Transverse colon (tissue), 4 donors: ENCODE measurements around the gene APBB1.

Source experiments
- EP300 ChIP-seq: sonication (generic); formaldehyde crosslinking; IDR thresholded peaks from one replicate; pipeline ENCODE4 v1.6.1; 2017; ENCODE audit warnings: antibody characterized with exemption, low read depth
- POLR2A ChIP-seq: fragments of 450-650 bp; IDR thresholded peaks from one replicate; pipeline ENCODE4 v1.6.1; 2016; ENCODE audit warnings: antibody characterized with exemption, mild to moderate bottlenecking, moderate library complexity
- POLR2AphosphoS5 ChIP-seq, 3 donors: sonication (generic); formaldehyde crosslinking; IDR thresholded peaks; one replicate each; pipeline ENCODE4 v1.6.1; 2016; ENCODE audit warnings: antibody characterized with exemption in 3 of 3
- TF ChIP-seq, protein P1 (sequence below), 5 experiments: fragments of 200-600 bp in 3 of 5; fragments of 450-650 bp in 2 of 5; sonication (generic) in 3 of 5; IDR thresholded peaks; 1 replicate in 2 of 5; 2 replicates in 3 of 5; pipeline ENCODE4 v1.5.1; 2016 to 2017; ENCODE audit warnings: antibody characterized with exemption in 5 of 5, inconsistent platforms in 3 of 5, mild to moderate bottlenecking in 2 of 5, moderate library complexity in 1 of 5

DNA sequence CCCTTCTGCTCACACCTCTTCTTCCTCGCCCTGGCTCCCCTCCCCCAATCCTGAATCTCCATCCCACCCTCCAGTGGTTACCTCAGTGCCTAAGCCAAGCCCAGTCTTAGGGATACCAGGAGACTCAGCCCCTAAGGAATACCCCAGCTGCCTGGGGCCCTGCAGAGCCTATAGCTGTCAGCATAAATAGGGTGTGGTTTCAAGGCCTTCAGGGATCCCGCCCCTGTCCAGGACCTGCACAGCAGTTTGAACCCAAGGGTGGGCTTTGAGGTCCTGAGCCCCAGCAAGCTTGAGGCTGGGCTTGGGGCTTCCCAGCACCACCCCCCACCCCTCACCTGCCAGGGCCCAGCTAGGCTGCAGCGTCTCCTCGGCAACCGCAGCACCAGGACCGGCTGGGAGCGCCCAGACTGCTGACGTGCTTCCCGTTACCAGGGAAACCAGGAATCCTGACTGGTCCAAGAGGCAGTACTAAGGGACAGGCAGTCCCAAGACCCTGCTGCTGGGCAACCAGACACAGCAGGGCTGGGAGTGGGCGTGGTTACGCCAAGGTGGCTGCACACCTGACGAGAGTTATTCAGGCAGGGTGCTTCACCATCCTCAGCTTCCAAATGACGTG, 13.7 kb downstream of the APBB1 start:
- no peak for TF ChIP-seq POLR2AphosphoS5 (IDR thresholded peaks at IDR 0.05)
- TF ChIP-seq, protein P1, sequence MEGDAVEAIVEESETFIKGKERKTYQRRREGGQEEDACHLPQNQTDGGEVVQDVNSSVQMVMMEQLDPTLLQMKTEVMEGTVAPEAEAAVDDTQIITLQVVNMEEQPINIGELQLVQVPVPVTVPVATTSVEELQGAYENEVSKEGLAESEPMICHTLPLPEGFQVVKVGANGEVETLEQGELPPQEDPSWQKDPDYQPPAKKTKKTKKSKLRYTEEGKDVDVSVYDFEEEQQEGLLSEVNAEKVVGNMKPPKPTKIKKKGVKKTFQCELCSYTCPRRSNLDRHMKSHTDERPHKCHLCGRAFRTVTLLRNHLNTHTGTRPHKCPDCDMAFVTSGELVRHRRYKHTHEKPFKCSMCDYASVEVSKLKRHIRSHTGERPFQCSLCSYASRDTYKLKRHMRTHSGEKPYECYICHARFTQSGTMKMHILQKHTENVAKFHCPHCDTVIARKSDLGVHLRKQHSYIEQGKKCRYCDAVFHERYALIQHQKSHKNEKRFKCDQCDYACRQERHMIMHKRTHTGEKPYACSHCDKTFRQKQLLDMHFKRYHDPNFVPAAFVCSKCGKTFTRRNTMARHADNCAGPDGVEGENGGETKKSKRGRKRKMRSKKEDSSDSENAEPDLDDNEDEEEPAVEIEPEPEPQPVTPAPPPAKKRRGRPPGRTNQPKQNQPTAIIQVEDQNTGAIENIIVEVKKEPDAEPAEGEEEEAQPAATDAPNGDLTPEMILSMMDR (IDR thresholded peaks at IDR 0.05): no peak
- no peak for TF ChIP-seq POLR2A
- TF ChIP-seq EP300: no peak
